Measurements from ENCODE around the gene CLRN3. TPM values are rescaled to one million over a fixed set of nuclear protein-coding genes. Genes with fewer than 3 reads are reported as not detected.

Gene CLRN3
- total RNA-seq, 2 donors from 2014 or later, result 76.8 to 110 TPM

DNA sequence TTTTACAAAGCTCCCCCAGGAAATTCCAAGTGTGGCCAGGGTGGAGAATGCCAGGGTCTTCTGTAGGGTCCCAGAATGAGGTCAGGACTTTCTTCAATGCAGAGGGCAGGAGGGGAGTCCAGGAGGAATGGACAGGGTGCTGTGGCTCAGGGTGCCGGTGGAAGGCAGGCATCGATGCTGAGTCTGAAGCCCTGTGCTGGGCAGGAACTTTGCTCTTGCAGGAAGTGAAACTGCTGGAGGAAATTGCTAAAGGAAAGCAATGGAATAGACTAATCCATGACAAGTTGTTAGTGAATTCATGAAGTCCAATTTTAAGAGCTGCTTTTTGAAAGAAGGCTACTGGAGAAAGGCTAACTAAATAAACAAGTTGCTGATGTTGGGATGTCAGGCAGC is 29.0 kb upstream of the CLRN3 start:
- no peak overlapping the region for H3K4me3 ChIP-seq
- H3K27ac ChIP-seq, result peak overlapping the region; percentile 10
- no peaks in the 10 kb centered on the region for H3K9me3 ChIP-seq
- H3K4me1 ChIP-seq, result peaks cover 3% of the 10 kb centered on the region
- no peaks in the 10 kb centered on the region for H3K27me3 ChIP-seq
- no peak overlapping the region for H3K9ac ChIP-seq (ENCODE audit: low read depth in 2 of 2, low read length in 2 of 2)
- TF ChIP-seq, protein P1, sequence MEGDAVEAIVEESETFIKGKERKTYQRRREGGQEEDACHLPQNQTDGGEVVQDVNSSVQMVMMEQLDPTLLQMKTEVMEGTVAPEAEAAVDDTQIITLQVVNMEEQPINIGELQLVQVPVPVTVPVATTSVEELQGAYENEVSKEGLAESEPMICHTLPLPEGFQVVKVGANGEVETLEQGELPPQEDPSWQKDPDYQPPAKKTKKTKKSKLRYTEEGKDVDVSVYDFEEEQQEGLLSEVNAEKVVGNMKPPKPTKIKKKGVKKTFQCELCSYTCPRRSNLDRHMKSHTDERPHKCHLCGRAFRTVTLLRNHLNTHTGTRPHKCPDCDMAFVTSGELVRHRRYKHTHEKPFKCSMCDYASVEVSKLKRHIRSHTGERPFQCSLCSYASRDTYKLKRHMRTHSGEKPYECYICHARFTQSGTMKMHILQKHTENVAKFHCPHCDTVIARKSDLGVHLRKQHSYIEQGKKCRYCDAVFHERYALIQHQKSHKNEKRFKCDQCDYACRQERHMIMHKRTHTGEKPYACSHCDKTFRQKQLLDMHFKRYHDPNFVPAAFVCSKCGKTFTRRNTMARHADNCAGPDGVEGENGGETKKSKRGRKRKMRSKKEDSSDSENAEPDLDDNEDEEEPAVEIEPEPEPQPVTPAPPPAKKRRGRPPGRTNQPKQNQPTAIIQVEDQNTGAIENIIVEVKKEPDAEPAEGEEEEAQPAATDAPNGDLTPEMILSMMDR (IDR thresholded peaks at IDR 0.05), result no peak
- no peaks in the 10 kb centered on the region for H3K36me3 ChIP-seq
- intact Hi-C loops (cut with DNase I), result no loop called here
- DNase-seq, result no peak

DNA sequence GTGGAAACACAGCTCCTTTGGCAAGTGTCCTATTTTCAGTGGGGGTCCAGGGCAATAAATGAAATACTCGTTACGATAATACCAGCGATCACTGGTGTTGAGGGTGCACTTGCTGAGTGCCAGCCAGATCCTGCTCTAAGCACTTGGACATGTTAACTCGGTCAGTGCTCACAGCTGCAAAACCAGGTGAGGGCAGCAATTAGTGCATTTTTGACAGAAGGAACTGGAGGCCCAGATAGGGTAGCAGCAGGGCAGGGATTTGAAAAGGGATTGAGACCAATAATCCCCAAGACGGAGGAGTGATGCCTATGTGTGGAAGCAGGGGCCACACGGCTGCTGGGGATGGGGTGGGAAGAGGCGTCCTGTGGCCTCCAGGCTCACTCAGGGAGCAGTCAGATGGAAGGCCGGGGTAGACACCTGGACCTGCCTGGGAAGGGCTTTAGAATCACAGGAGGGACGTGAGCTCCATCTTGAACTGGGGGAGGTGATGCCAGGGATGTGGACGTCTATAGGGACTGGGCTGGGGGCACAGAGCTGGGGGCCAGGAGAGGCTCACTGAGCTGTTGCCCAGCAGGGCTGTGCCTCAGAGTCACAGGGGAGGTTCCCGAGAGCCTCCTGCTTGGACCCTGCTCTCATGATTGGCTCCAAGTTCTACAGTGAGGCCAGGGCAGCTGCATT is 28.5 kb upstream of the CLRN3 start:
- no peak overlapping the region for H3K9ac ChIP-seq (ENCODE audit: low read depth in 2 of 2, low read length in 2 of 2)
- no peaks in the 10 kb centered on the region for H3K36me3 ChIP-seq
- H3K27me3 ChIP-seq, result no peaks in the 10 kb centered on the region
- no peak overlapping the region for H3K4me3 ChIP-seq
- no peak for DNase-seq
- H3K27ac ChIP-seq, result no peak overlapping the region
- TF ChIP-seq, protein P1 (IDR thresholded peaks at IDR 0.05), result no peak
- intact Hi-C loops (cut with DNase I), result no loop called here
- H3K4me1 ChIP-seq, result peaks cover 3% of the 10 kb centered on the region
- no peaks in the 10 kb centered on the region for H3K9me3 ChIP-seq

DNA sequence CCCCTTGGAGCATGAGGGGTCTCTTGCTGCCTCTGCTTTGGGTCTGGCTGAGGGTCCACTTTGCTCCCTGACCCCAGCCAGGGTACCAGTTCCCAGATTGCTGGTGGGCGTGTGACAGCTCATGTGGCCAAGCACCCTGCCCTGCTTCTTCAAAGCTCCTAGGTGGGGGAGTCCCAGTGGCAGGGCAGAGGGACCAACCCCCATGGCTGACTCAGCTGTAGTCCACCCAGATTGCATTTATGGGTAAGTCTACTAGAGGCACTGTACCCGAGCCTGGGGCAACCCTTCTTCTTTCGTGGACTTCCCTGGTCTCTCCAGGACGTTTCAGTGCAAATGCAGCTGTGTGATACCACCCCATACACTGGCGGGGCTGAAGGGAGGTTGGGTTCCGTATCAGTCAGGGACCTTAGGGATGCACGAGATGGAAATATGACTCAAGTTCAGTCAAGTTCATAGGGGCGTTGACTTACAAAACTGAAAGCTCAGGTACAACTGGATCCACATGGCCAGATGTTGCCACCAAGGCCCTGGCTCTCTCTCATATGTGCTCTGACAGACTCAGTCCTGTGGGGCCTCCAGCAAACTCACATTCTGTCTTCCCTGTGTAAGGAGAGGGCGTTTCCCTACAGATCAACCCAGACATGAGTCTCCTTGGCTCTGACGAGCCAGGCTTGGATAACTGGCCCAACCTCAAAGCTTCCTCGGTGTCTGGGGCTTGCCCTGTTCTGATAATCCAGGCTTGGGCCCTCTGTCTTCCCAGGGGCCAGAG is 27.7 kb upstream of the CLRN3 start:
- DNase-seq, result no peak
- peaks cover 3% of the 10 kb centered on the region for H3K4me1 ChIP-seq
- H3K27me3 ChIP-seq, result no peaks in the 10 kb centered on the region
- no peak overlapping the region for H3K4me3 ChIP-seq
- no peaks in the 10 kb centered on the region for H3K9me3 ChIP-seq
- H3K27ac ChIP-seq, result peak overlapping the region; percentile 2
- intact Hi-C loops (cut with DNase I), result no loop called here
- H3K36me3 ChIP-seq, result no peaks in the 10 kb centered on the region
- H3K9ac ChIP-seq (ENCODE audit: low read depth in 2 of 2, low read length in 2 of 2), result no peak overlapping the region
- TF ChIP-seq, protein P1 (IDR thresholded peaks at IDR 0.05), result no peak

DNA sequence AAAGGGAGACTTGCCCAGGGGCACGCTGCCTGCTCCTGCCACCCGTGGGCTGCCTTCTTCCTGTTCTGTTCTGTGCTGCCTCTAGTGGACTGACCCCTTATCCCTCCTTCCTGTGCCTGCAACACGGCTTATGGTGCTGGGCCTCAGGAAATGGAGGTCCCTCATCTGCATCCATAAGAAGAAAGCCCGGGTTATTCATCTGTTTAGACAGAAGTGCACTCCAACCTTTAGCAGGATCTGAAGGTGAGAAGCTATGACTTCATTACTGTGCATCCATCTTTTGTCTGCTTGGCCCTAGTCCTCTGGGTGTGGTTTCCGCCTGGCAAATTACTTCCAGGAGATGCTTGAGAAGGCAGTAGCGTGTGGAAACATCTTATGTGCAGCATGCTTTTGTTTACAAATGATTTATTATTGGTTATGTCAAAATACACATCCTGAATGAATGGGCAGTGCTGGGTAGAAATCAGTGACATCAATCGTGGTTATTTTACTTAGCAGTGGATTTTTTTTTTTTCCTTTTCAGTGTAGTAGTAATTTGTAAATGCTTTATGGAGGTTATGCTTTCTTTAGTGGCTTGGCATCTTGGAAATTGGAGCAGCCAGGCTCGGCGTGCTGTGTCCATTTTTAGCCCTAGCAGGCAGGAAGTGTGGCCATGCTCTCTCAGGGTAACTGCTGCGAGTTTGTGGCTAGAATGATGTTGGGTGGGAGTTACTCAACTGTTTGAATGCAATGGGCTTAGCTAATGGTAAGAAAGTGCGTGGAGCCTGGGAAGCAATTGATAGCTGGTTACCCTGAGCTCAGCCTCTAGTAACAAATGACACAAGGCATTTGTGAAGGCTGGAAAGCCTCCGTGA is 26.9 kb upstream of the CLRN3 start:
- peaks cover 3% of the 10 kb centered on the region for H3K4me1 ChIP-seq
- intact Hi-C loops (cut with DNase I), result no loop called here
- TF ChIP-seq, protein P1 (IDR thresholded peaks at IDR 0.05), result no peak
- H3K4me3 ChIP-seq, result no peak overlapping the region
- peak overlapping the region in 1 of 2 donors; percentile 4 for H3K9ac ChIP-seq (ENCODE audit: low read depth in 2 of 2, low read length in 2 of 2)
- H3K9me3 ChIP-seq, result no peaks in the 10 kb centered on the region
- no peaks in the 10 kb centered on the region for H3K27me3 ChIP-seq
- H3K36me3 ChIP-seq, result no peaks in the 10 kb centered on the region
- DNase-seq, result no peak
- H3K27ac ChIP-seq, result peak overlapping the region; percentile 2

DNA sequence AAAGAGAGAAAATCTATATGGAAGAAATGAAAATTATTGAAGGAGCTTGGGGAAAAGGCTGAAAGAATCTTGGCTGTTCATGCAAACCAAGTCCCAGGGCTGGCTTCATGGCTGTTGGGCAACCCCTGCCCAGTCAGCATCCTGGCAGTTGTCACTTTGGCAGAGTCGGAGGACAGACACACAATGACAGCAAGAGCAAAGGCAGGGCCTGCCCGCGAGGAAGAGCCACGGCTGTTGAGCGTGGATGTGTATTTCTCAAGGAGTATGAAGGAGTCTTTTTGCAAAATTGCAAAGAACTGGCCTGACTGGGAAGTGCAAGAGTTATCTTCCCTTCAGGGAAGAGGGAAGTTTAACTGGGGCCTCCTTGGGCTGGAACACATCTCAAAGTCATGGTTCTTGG is 25.8 kb upstream of the CLRN3 start:
- H3K9ac ChIP-seq (ENCODE audit: low read depth in 2 of 2, low read length in 2 of 2), result no peak overlapping the region
- H3K4me3 ChIP-seq, result no peak overlapping the region
- H3K36me3 ChIP-seq, result no peaks in the 10 kb centered on the region
- TF ChIP-seq, protein P1 (IDR thresholded peaks at IDR 0.05), result no peak
- H3K9me3 ChIP-seq, result no peaks in the 10 kb centered on the region
- no peaks in the 10 kb centered on the region for H3K27me3 ChIP-seq
- peaks cover 3% of the 10 kb centered on the region for H3K4me1 ChIP-seq
- no peak overlapping the region for H3K27ac ChIP-seq
- intact Hi-C loops (cut with DNase I), result no loop called here
- no peak for DNase-seq
